IMR-90 (cell line): Measurements from ENCODE around the gene RGL1. TPM values are rescaled to one million over a fixed set of nuclear protein-coding genes. Genes with fewer than 3 reads are reported as not detected.

Source experiments
- ATAC-seq: fragments of 200-7000 bp; cut with Tn5 transposase; 2 replicates; pipeline ENCODE4 v1.9.1; 2020; ENCODE audit warnings: low read depth, mild to moderate bottlenecking, moderate library complexity
- BruUV-seq: library from RNA; stranded (reverse); fragments of 400-500 nt; replicated peaks from 2 replicates; lab custom pipeline; 2021; lab: Mats Ljungman, UMichigan
- CTCF ChIA-PET: fragments of 300-600 bp; formaldehyde crosslinking; extraction: SDS; loops from one replicate; lab custom pipeline; 2021; ENCODE audit warnings: antibody characterized with exemption; lab: Yijun Ruan, JAX
- POLR2A ChIA-PET: fragments of 300-600 bp; sonication (Branson Sonifier 250); formaldehyde crosslinking; loops from one replicate; lab custom pipeline; 2022; ENCODE audit warnings: antibody characterized with exemption; ENCODE audit not compliant: unreplicated experiment; lab: Charles Lee
- DNase-seq: peaks from one replicate; pipeline ENCODE4 v3.0.0; 2013
- H2AFZ ChIP-seq: replicated peaks from 2 replicates; pipeline ENCODE3; 2013; ENCODE audit warnings: low read length, mild to moderate bottlenecking; ENCODE audit not compliant: poor library complexity
- H2AK5ac ChIP-seq: 2 replicates; pipeline ENCODE4 v1.6.1; 2013; ENCODE audit warnings: low read depth, low read length, inconsistent platforms
- H2AK9ac ChIP-seq: replicated peaks from 2 replicates; pipeline ENCODE3; 2013; ENCODE audit warnings: mild to moderate bottlenecking, low read depth, low read length, moderate library complexity; ENCODE audit not compliant: poor library complexity
- H2BK120ac ChIP-seq: 2 replicates; pipeline ENCODE4 v1.6.1; 2013; ENCODE audit warnings: low read depth, low read length, inconsistent platforms
- H2BK15ac ChIP-seq: 3 replicates; pipeline ENCODE4 v1.6.1; 2013; ENCODE audit warnings: low read depth, low read length, inconsistent platforms
- H2BK20ac ChIP-seq: 2 replicates; pipeline ENCODE4 v1.6.1; 2013; ENCODE audit warnings: low read depth, mild to moderate bottlenecking, inconsistent platforms, low read length, moderate library complexity
- H2BK5ac ChIP-seq: 2 replicates; pipeline ENCODE4 v1.6.1; 2013; ENCODE audit warnings: mild to moderate bottlenecking, low read depth, low read length, inconsistent platforms; ENCODE audit not compliant: poor library complexity, severe bottlenecking
- H3K14ac ChIP-seq: replicated peaks from 2 replicates; pipeline ENCODE4 v1.6.1; 2013; ENCODE audit warnings: low read depth, low read length, inconsistent platforms
- H3K18ac ChIP-seq: 2 replicates; pipeline ENCODE4 v1.6.1; 2013; ENCODE audit warnings: low read depth, low read length, control low read depth
- H3K23ac ChIP-seq: 2 replicates; pipeline ENCODE4 v1.6.1; 2013; ENCODE audit warnings: low read depth, low read length, inconsistent platforms
- H3K27ac ChIP-seq: 2 replicates; pipeline ENCODE4 v1.5.1; 2013; ENCODE audit warnings: mild to moderate bottlenecking, control low read depth, low read length; ENCODE audit not compliant: insufficient read depth
- H3K27me3 ChIP-seq: 2 replicates; pipeline ENCODE4 v1.6.1; 2013; ENCODE audit warnings: low read length; ENCODE audit not compliant: control insufficient read depth, insufficient read depth
- H3K36me3 ChIP-seq: 2 replicates; pipeline ENCODE4 v1.6.1; 2013; ENCODE audit warnings: low read length, mixed read lengths; ENCODE audit not compliant: control insufficient read depth, insufficient read depth
- H3K4ac ChIP-seq: 2 replicates; pipeline ENCODE4 v1.6.1; 2013; ENCODE audit warnings: low read depth, low read length, inconsistent platforms
- H3K4me1 ChIP-seq: 2 replicates; pipeline ENCODE4 v1.6.1; 2013; ENCODE audit warnings: low read length, mixed read lengths; ENCODE audit not compliant: control insufficient read depth, insufficient read depth
- H3K4me2 ChIP-seq: 2 replicates; pipeline ENCODE4 v1.6.1; 2013; ENCODE audit warnings: low read depth, mild to moderate bottlenecking, control low read depth, low read length, moderate library complexity
- H3K4me3 ChIP-seq: 2 replicates; pipeline ENCODE4 v1.5.1; 2013; ENCODE audit warnings: low read depth, mild to moderate bottlenecking, control low read depth, low read length, moderate library complexity; ENCODE audit not compliant: insufficient read depth
- H3K56ac ChIP-seq: 2 replicates; pipeline ENCODE4 v1.6.1; 2013; ENCODE audit warnings: low read length, inconsistent platforms; ENCODE audit not compliant: insufficient read depth; ENCODE audit errors: extremely low read depth
- H3K79me1 ChIP-seq, 2 experiments: 2 replicates each; pipeline ENCODE4 v1.6.1; 2013; ENCODE audit warnings: low read length in 2 of 2, inconsistent platforms in 1 of 2, low read depth in 1 of 2
- H3K9ac ChIP-seq: 2 replicates; pipeline ENCODE4 v1.6.1; 2013; ENCODE audit warnings: low read depth, low read length, control low read depth
- H3K9me1 ChIP-seq: 2 replicates; pipeline ENCODE4 v1.6.1; 2013; ENCODE audit warnings: low read length, inconsistent platforms; ENCODE audit not compliant: insufficient read depth
- H3K9me3 ChIP-seq: 2 replicates; pipeline ENCODE4 v1.6.1; 2013; ENCODE audit warnings: low read length; ENCODE audit not compliant: control insufficient read depth, insufficient read depth
- H4K20me1 ChIP-seq: 2 replicates; pipeline ENCODE4 v1.6.1; 2013; ENCODE audit warnings: low read length, inconsistent platforms; ENCODE audit not compliant: insufficient read depth
- H4K5ac ChIP-seq: 2 replicates; pipeline ENCODE4 v1.6.1; 2013; ENCODE audit warnings: mild to moderate bottlenecking, low read depth, low read length, control low read depth
- H4K8ac ChIP-seq, 2 experiments: 2 replicates each; pipeline ENCODE4 v1.6.1; 2013; ENCODE audit warnings: low read depth in 2 of 2, low read length in 2 of 2, control low read depth in 1 of 2, inconsistent platforms in 1 of 2
- H4K91ac ChIP-seq: 2 replicates; pipeline ENCODE4 v1.6.1; 2013; ENCODE audit warnings: low read depth, low read length, inconsistent platforms; ENCODE audit not compliant: insufficient read depth
- BHLHE40 ChIP-seq: fragments of 150-350 bp; IDR thresholded peaks from 2 replicates; pipeline ENCODE4 v1.6.1; 2016; ENCODE audit warnings: mild to moderate bottlenecking, low read depth, low read length
- CEBPB ChIP-seq: IDR thresholded peaks from 2 replicates; pipeline ENCODE4 v1.6.1; 2012; ENCODE audit warnings: low read depth, low read length, improper control_type of control experiment
- CHD1 ChIP-seq: IDR thresholded peaks from 2 replicates; pipeline ENCODE4 v1.6.1; 2012; ENCODE audit warnings: low read depth, low read length, improper control_type of control experiment
- MAZ ChIP-seq: IDR thresholded peaks from 2 replicates; pipeline ENCODE4 v1.6.1; 2012; ENCODE audit warnings: low read depth, mild to moderate bottlenecking, low read length, improper control_type of control experiment, moderate library complexity, borderline replicate concordance
- MXI1 ChIP-seq: IDR thresholded peaks from 2 replicates; pipeline ENCODE4 v1.6.1; 2012; ENCODE audit warnings: low read depth, mild to moderate bottlenecking, low read length, moderate library complexity, borderline replicate concordance
- NFE2L2 ChIP-seq: fragments of 150-350 bp; IDR thresholded peaks from 2 replicates; pipeline ENCODE4 v1.6.1; 2016; ENCODE audit warnings: low read depth, mild to moderate bottlenecking, low read length
- RAD21 ChIP-seq: IDR thresholded peaks from 2 replicates; pipeline ENCODE4 v1.6.1; 2012; ENCODE audit warnings: low read length, improper control_type of control experiment
- RCOR1 ChIP-seq: IDR thresholded peaks from 2 replicates; pipeline ENCODE4 v1.6.1; 2012; ENCODE audit warnings: mild to moderate bottlenecking, low read length, improper control_type of control experiment; ENCODE audit not compliant: insufficient replicate concordance
- RFX5 ChIP-seq: IDR thresholded peaks from 2 replicates; pipeline ENCODE4 v1.8.0; 2012; ENCODE audit warnings: low read depth, mild to moderate bottlenecking, low read length, moderate library complexity
- WGBS, 2 experiments: methylation state at CpG; one replicate each; pipeline versions ENCODE4 v1.1.5 to v1.1.7; 2013; ENCODE audit warnings: missing lambda C conversion rate in 2 of 2; ENCODE audit not compliant: insufficient read length in 1 of 2; ENCODE audit errors: extremely low coverage in 2 of 2; 5-methylcytosine and 5-hydroxymethylcytosine counted together
- dilution Hi-C: fragments of 300-500 bp; cut with HindIII; formaldehyde crosslinking; loops from one replicate; pipeline ENCODE4 v1.14.3; 2018; ENCODE audit warnings: low sequenced_read_pairs; ENCODE audit not compliant: unreplicated experiment
- in situ Hi-C: fragments of 300-500 bp; cut with MboI; formaldehyde crosslinking; loops from 3 replicates; pipeline ENCODE4 v1.14.3; 2019; ENCODE audit warnings: low sequenced_read_pairs, inconsistent platforms, mixed read lengths
- intact Hi-C: fragments of 100-400 bp; cut with micrococcal nuclease; formaldehyde crosslinking; loops from 2 replicates; pipeline ENCODE4 v1.10.0; 2022
- polyA plus RNA-seq, 3 experiments: library from polyadenylated mRNA; depleted of rRNA; stranded (reverse); fragments of >200 nt; gene quantifications; 2 replicates each; pipeline ENCODE4 v1.2.3, GENCODE V29; 2012; ENCODE audit warnings: low replicate concordance in 1 of 3
- total RNA-seq: library from RNA; depleted of rRNA; stranded (reverse); fragments of >200 nt; gene quantifications from 2 replicates; pipeline ENCODE4 v1.2.3, GENCODE V29; 2012
- TF ChIP-seq, protein P1 (sequence below): fragments of 150-350 bp; IDR thresholded peaks from 2 replicates; pipeline ENCODE4 v1.6.1; 2016; ENCODE audit warnings: low read depth, mild to moderate bottlenecking, low read length, moderate library complexity, borderline replicate concordance
- TF ChIP-seq, protein P2 (sequence below): conservative IDR thresholded peaks from 2 replicates; pipeline ENCODE4 v1.5.1; 2012; ENCODE audit warnings: mild to moderate bottlenecking, low read depth, low read length, improper control_type of control experiment
- TF ChIP-seq, protein P3 (sequence below): fragments of 150-350 bp; IDR thresholded peaks from 2 replicates; pipeline ENCODE4 v1.6.1; 2017; ENCODE audit warnings: mild to moderate bottlenecking, antibody characterized with exemption, low read length, low read depth

RGL1 gene
- total and polyA plus RNA-seq, 2 of the 4 experiments (the other 2 are of a cell fraction), result 4.7 to 7.5 TPM

DNA sequence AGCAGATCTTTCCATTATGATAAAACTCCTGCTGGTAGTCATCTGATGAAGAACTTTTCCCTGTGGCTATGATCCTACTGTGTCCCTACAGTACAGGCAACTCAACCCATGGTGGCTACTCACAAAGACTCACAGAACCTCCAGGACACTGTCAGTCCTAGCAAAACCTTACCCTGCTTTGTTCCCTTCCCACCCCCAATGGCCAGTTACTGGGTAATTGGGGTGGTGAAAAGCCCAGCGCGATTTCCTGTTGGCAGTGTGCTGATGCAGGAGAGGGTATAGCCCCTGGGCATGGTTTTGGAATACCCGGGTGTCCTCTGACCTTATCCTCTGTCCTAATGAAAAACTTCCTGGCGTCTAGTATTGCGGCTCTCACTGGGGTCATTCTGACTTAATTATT, 533 bp upstream of the RGL1 start:
- peak overlapping the region; percentile 47; the same call in 1 of the 2 replicates for H2AK5ac ChIP-seq
- CTCF ChIA-PET, result no interaction called here
- H3K14ac ChIP-seq, result no peak overlapping the region
- peak overlapping the region; percentile 61 for H4K5ac ChIP-seq
- peaks cover 7% of the 10 kb centered on the region for H3K4me1 ChIP-seq
- DNase-seq (no peak), ATAC-seq (no peak)
- peak overlapping the region; percentile 61; the same call in 1 of the 3 replicates for H2BK15ac ChIP-seq
- H4K20me1 ChIP-seq, result peaks cover 13% of the 10 kb centered on the region; the same call in 1 of the 2 replicates
- no peak overlapping the region; the same call in 1 of the 2 replicates for H3K4ac ChIP-seq
- no peak overlapping the region for H4K91ac ChIP-seq
- peak overlapping the region; percentile 28 for H2AFZ ChIP-seq
- dilution Hi-C loops, result no loop called here
- H3K56ac ChIP-seq, result no peak overlapping the region
- peaks cover 3 to 25% of the 10 kb centered on the region in 2 experiments; a peak in 2 of 4 replicates for H3K79me1 ChIP-seq
- H4K8ac ChIP-seq, result no peak overlapping the region; a peak in 2 of 4 replicates
- peak overlapping the region; percentile 22 for H3K23ac ChIP-seq
- peak overlapping the region; percentile 2; the same call in 1 of the 2 replicates for H3K18ac ChIP-seq
- H3K4me3 ChIP-seq, result no peak overlapping the region; the same call in 1 of the 2 replicates
- no peak overlapping the region for H2AK9ac ChIP-seq
- H3K4me2 ChIP-seq, result no peak overlapping the region; the same call in 1 of the 2 replicates
- peak overlapping the region; percentile 80; the same call in 1 of the 2 replicates for H2BK120ac ChIP-seq
- no TSS peak for BruUV-seq
- H2BK20ac ChIP-seq, result no peak overlapping the region
- no peaks in the 10 kb centered on the region for H3K36me3 ChIP-seq
- in situ Hi-C loops, result no loop called here
- peaks cover 6% of the 10 kb centered on the region; the same call in 1 of the 2 replicates for H3K9me1 ChIP-seq
- POLR2A ChIA-PET, result no interaction called here
- WGBS, 2 experiments, result no CpG with 5 or more reads among the region's 5 CpGs
- H3K27me3 ChIP-seq, result no peaks in the 10 kb centered on the region
- intact Hi-C loops, result no loop called here
- no peak for TF ChIP-seq MAZ
- TF ChIP-seq, protein P1, sequence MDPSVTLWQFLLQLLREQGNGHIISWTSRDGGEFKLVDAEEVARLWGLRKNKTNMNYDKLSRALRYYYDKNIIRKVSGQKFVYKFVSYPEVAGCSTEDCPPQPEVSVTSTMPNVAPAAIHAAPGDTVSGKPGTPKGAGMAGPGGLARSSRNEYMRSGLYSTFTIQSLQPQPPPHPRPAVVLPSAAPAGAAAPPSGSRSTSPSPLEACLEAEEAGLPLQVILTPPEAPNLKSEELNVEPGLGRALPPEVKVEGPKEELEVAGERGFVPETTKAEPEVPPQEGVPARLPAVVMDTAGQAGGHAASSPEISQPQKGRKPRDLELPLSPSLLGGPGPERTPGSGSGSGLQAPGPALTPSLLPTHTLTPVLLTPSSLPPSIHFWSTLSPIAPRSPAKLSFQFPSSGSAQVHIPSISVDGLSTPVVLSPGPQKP, result no peak
- TF ChIP-seq CEBPB, result no peak
- no peak for TF ChIP-seq MXI1
- no peak for TF ChIP-seq RFX5
- TF ChIP-seq, protein P2, sequence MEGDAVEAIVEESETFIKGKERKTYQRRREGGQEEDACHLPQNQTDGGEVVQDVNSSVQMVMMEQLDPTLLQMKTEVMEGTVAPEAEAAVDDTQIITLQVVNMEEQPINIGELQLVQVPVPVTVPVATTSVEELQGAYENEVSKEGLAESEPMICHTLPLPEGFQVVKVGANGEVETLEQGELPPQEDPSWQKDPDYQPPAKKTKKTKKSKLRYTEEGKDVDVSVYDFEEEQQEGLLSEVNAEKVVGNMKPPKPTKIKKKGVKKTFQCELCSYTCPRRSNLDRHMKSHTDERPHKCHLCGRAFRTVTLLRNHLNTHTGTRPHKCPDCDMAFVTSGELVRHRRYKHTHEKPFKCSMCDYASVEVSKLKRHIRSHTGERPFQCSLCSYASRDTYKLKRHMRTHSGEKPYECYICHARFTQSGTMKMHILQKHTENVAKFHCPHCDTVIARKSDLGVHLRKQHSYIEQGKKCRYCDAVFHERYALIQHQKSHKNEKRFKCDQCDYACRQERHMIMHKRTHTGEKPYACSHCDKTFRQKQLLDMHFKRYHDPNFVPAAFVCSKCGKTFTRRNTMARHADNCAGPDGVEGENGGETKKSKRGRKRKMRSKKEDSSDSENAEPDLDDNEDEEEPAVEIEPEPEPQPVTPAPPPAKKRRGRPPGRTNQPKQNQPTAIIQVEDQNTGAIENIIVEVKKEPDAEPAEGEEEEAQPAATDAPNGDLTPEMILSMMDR, result no peak
- TF ChIP-seq, protein P3, sequence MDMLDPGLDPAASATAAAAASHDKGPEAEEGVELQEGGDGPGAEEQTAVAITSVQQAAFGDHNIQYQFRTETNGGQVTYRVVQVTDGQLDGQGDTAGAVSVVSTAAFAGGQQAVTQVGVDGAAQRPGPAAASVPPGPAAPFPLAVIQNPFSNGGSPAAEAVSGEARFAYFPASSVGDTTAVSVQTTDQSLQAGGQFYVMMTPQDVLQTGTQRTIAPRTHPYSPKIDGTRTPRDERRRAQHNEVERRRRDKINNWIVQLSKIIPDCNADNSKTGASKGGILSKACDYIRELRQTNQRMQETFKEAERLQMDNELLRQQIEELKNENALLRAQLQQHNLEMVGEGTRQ, result no peak
- TF ChIP-seq BHLHE40, result no peak
- no peak for TF ChIP-seq NFE2L2
- TF ChIP-seq RCOR1, result no peak
- no peak for TF ChIP-seq CHD1
- no peak for TF ChIP-seq RAD21
- H3K27ac ChIP-seq, result no peak overlapping the region; the same call in 1 of the 2 replicates
- H3K9me3 ChIP-seq, result 0 out of 2 replicates have a peak, but pooled peaks cover 3% of the 10 kb centered on the region
- no peak overlapping the region; the same call in 1 of the 2 replicates for H3K9ac ChIP-seq
- no peak overlapping the region for H2BK5ac ChIP-seq
